Measurements from ENCODE around the gene SLC25A39. TPM values are rescaled to one million over a fixed set of nuclear protein-coding genes. Genes with fewer than 3 reads are reported as not detected.

The SLC25A39 gene
- total RNA-seq (2011; cell fraction: chromatin; rRNA removed; ENCODE audit: low replicate concordance): 112 and 348 TPM in 2 replicates
- 328 and 401 TPM in 2 replicates for total RNA-seq (2011; cell fraction: nucleolus; rRNA removed)
- total RNA-seq (2011; cell fraction: nucleoplasm; rRNA removed): 185 and 188 TPM in 2 replicates
- total RNA-seq (2014; rRNA removed): 228 and 316 TPM in 2 replicates
- 47.0 and 72.5 TPM in 2 replicates for total RNA-seq (2014; rRNA removed; fragmentation: Illumina TruSeq; extraction: Trizol)
- total RNA-seq (2015; rRNA removed; fragmentation: Illumina TruSeq; extraction: Trizol): 139 and 140 TPM in 2 replicates
- 266 and 268 TPM in 2 replicates for total RNA-seq (2021)
- 121 and 188 TPM in 2 replicates for polyA plus RNA-seq (2011; rRNA removed)
- 232 and 388 TPM in 2 replicates for polyA plus RNA-seq (2011; cell fraction: cytosol; rRNA removed)
- polyA plus RNA-seq (2011; cell fraction: nucleus; rRNA removed): 426 and 555 TPM in 2 replicates
- 210 and 229 TPM in 2 replicates for polyA plus RNA-seq (2012)
- 238 and 276 TPM in 2 replicates for polyA plus RNA-seq (2014; fragmentation: Illumina TruSeq; extraction: Trizol)
- 1 to 10 TPM; 4.8 to 6.3 TPM for polyA plus RNA-seq (2014; fragmentation: Nextera tagmentation; extraction: Ambion mirVana)
- polyA plus RNA-seq (2014; rRNA removed): 267 and 327 TPM in 2 replicates
- 34.0 and 42.0 TPM in 2 replicates for polyA minus RNA-seq (2011; rRNA and poly(A)+ RNA removed)
- polyA minus RNA-seq (2011; cell fraction: cytosol; rRNA and poly(A)+ RNA removed): 75.4 and 108 TPM in 2 replicates
- 85.0 and 95.6 TPM in 2 replicates for polyA minus RNA-seq (2011; cell fraction: nucleus; rRNA and poly(A)+ RNA removed)
- Bru-seq, nascent RNA: percentile 88 among the genes with signal in this experiment
- BruChase-seq, experiment 1, labeled RNA remaining after a 2-hour chase: percentile 80 among the genes with signal in this experiment
- BruChase-seq, experiment 2, labeled RNA remaining after a 6-hour chase: percentile 84 among the genes with signal in this experiment
- long read RNA-seq, experiment 1, transcript SLC25A39-201 (12 exons, 1,607 nt): major isoform, 512 of 1,061 reads
- long read RNA-seq, experiment 1, transcript SLC25A39-212 (12 exons, 1,542 nt): minor isoform, 15 of 1,061 reads
- long read RNA-seq, experiment 1, transcript SLC25A39-202 (12 exons, 1,565 nt): minor isoform, 104 of 1,061 reads
- long read RNA-seq, experiment 1, transcript SLC25A39-203 (11 exons, 1,274 nt): minor isoform, 8 of 1,061 reads
- long read RNA-seq, experiment 1, partial matches to known transcripts: 264 of 1,061 reads
- long read RNA-seq, experiment 1, other reads (novel, unspliced or antisense): 157 of 1,061 reads
- long read RNA-seq, experiment 2, transcript SLC25A39-201 (12 exons, 1,607 nt): major isoform, 209 of 478 reads
- long read RNA-seq, experiment 2, transcript SLC25A39-203 (11 exons, 1,274 nt): minor isoform, 6 of 478 reads
- long read RNA-seq, experiment 2, transcript SLC25A39-202 (12 exons, 1,565 nt): minor isoform, 61 of 478 reads
- long read RNA-seq, experiment 2, transcript SLC25A39-212 (12 exons, 1,542 nt): minor isoform, 11 of 478 reads
- long read RNA-seq, experiment 2, partial matches to known transcripts: 48 of 478 reads
- long read RNA-seq, experiment 2, other reads (novel, unspliced or antisense): 140 of 478 reads
- long read RNA-seq, experiment 3, transcript SLC25A39-212 (12 exons, 1,542 nt): minor isoform, 18 of 595 reads
- long read RNA-seq, experiment 3, transcript SLC25A39-201 (12 exons, 1,607 nt): major isoform, 411 of 595 reads
- long read RNA-seq, experiment 3, transcript SLC25A39-203 (11 exons, 1,274 nt): minor isoform, 6 of 595 reads
- long read RNA-seq, experiment 3, transcript SLC25A39-202 (12 exons, 1,565 nt): minor isoform, 80 of 595 reads
- long read RNA-seq, experiment 3, partial matches to known transcripts: 15 of 595 reads
- long read RNA-seq, experiment 3, other reads (novel, unspliced or antisense): 64 of 595 reads

- Histone ChIP-seq H3K9ac (ENCODE audit: insufficient read depth in 1 of 2, low read depth in 2 of 2, low read length in 2 of 2) (peak within 1 kb of the TSS; percentile 85 to 100), H2AFZ (ENCODE audit: low read depth, low read length) (peak within 1 kb of the TSS; percentile 87), H3K27ac (ENCODE audit: extremely low read depth, low read depth, low read length) (peak within 1 kb of the TSS; percentile 83), H3K79me2 (ENCODE audit: control insufficient read depth, insufficient read depth, low read length) (peaks cover 30% of the 10 kb centered on the region), H3K4me2 (ENCODE audit: insufficient read depth, low read length) (peak within 1 kb of the TSS; percentile 92), H3K9me3 (replicated peaks; ENCODE audit: control insufficient read depth, insufficient read depth, low read depth, low read length) (no peaks in the 10 kb centered on the region), H3K4me1 (replicated peaks in 1 of 2; ENCODE audit: control insufficient read depth in 2 of 2, insufficient read depth in 2 of 2, low read length in 2 of 2) (peaks cover 9 to 72% of the 10 kb centered on the region in 2 experiments; a peak in 4 of 5 replicates), H3K9me1 (ENCODE audit: control insufficient read depth, insufficient read depth, low read length) (no peaks in the 10 kb centered on the region), H4K20me1 (replicated peaks; ENCODE audit: control insufficient read depth, insufficient read depth, low read length) (no peaks in the 10 kb centered on the region; the same call in 1 of the 2 replicates), H3K4me3 (peak within 1 kb of the TSS; percentile 85), H3K27me3 (ENCODE audit: control insufficient read depth in 2 of 2, insufficient read depth in 2 of 2, low read length in 2 of 2) (no peaks in the 10 kb centered on the region), H3K36me3 (ENCODE audit: control insufficient read depth, insufficient read depth, low read length) (peaks cover 35% of the 10 kb centered on the region; the same call in 2 of the 3 replicates)
- ATAC-seq (peak; percentile 85), FAIRE-seq (peak; percentile 87), DNase-seq (ENCODE audit: extremely low read depth in 1 of 4, low spot score in 3 of 4) (peak; percentile 93 to 97 (median 94))
- WGBS (ENCODE audit: insufficient coverage, low coverage, missing lambda C conversion rate): 1% methylated on average over 61 of the region's 85 CpGs
- ChIA-PET CTCF (ENCODE audit: low intra/inter-chr PET ratio) (no interaction called here), POLR2A (interaction anchor here (0.8 to 2.1 kb wide), 8 partner anchors 8 to 574 kb away, joined by 3 to 9 read pairs (median 4); partner anchors contain the start of genes FAM171A2 and UBTF)
- in situ Hi-C loops (cut with MboI) (loop anchor here (5.0 to 25.0 kb wide), 2 partner anchors 112 to 387 kb away; partner anchors contain the start of gene PPY), intact Hi-C loops (cut with micrococcal nuclease) (loop anchor here (1.0 to 2.0 kb wide), 2 partner anchors 36 to 58 kb away; no protein-coding TSS in a partner anchor)
- BruUV-seq (replicated peaks): no TSS peak
- TF ChIP-seq CHD1 (IDR thresholded peaks at IDR 0.05; ENCODE audit: low read length) (peak; percentile 3), TSC22D4 (tag; IDR thresholded peaks at IDR 0.05) (no peak), POLR2AphosphoS5 (IDR thresholded peaks at IDR 0.05; ENCODE audit: control insufficient read depth, insufficient read depth, low read depth, low read length) (no peak; the same call in 1 of the 2 replicates), GMEB1 (CRISPR knock-in tag; IDR thresholded peaks at IDR 0.05) (peak; percentile 41), HNRNPK (IDR thresholded peaks at IDR 0.05; ENCODE audit: low read depth, low read length, poor library complexity, severe bottlenecking) (no peak), PHF20 (IDR thresholded peaks at IDR 0.05; ENCODE audit: partially characterized antibody) (peak; percentile 66), SRF (CRISPR knock-in tag; IDR thresholded peaks at IDR 0.05) (0 out of 4 replicates have a peak, but pooled peaks of 1 of the 2 experiments have one; percentile 14), ZNF561 (CRISPR knock-in tag; conservative IDR thresholded peaks at IDR 0.05) (no peak), USF1 (CRISPR knock-in tag; IDR thresholded peaks at IDR 0.05) (peak; percentile 18; the same call in 1 of the 2 replicates), TARDBP (IDR thresholded peaks at IDR 0.05) (peak; percentile 37; the same call in 1 of the 2 replicates)
Observed at GRCh38 chr17:44324571-44325275, at the start of gene SLC25A39. Gene SLC25A39, minus strand, starts transcription at chr17:44324823. Its CDS starts 1,261 bp downstream, at chr17:44323562.
